Measurements from ENCODE around the gene ENPP6.

ENPP6 gene

GRCh38 chr4:184168406-184169019, 49.2 kb downstream of the ENPP6 start:
- Histone ChIP-seq H3K9ac (ENCODE audit: low read length) (no peak overlapping the region), H3K9me2 (replicated peaks; ENCODE audit: insufficient read depth, low read length) (no peaks in the 10 kb centered on the region), H3K79me2 (ENCODE audit: insufficient read depth, low read length) (no peaks in the 10 kb centered on the region), H3K4me2 (ENCODE audit: low read depth, low read length, poor library complexity, severe bottlenecking) (no peak overlapping the region), H3K27ac (ENCODE audit: low read depth, low read length) (no peak overlapping the region), H3F3A (ENCODE audit: insufficient read depth) (no peaks in the 10 kb centered on the region), H3K27me3 (ENCODE audit: low read length) (no peaks in the 10 kb centered on the region), H4K20me1 (ENCODE audit: low read depth, low read length) (no peaks in the 10 kb centered on the region), H3K9me3 (ENCODE audit: insufficient read depth, low read length) (no peaks in the 10 kb centered on the region), H2AFZ (ENCODE audit: low read depth, low read length, severe bottlenecking) (no peak overlapping the region), H3K36me3 (ENCODE audit: low read length) (no peaks in the 10 kb centered on the region), H3K4me3 (ENCODE audit: insufficient read depth, low read length, poor library complexity, severe bottlenecking) (no peak overlapping the region)
- TF ChIP-seq CTCF (IDR thresholded peaks at IDR 0.05; ENCODE audit: insufficient read depth, low read length, poor library complexity, severe bottlenecking) (peak; percentile 68), EZH2phosphoT487 (conservative IDR thresholded peaks at IDR 0.05; ENCODE audit: low read length) (no peak)

DNA sequence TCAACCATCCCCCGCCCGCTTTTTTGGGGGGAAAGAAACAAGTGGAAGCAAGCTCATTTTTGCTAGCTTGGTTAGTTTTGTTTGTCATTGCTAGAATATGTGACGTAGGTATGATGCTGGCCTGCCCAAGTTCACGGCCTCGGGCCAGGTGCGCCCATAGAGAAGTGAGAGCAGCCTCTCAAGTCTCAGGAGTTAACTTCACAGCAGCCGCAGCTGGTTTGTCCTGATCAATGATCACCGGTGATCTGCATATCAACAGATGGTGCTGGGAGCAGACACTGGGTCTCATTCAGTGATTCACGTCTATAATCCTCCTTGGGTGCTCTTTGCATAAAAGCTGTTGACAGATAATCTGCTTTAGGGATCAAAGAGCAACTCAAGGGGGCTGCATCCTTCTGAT, 50.1 kb downstream of the ENPP6 start:
- H3K4me2 ChIP-seq (ENCODE audit: low read depth, low read length, poor library complexity, severe bottlenecking), result no peak overlapping the region
- no peaks in the 10 kb centered on the region for H3K27me3 ChIP-seq (ENCODE audit: low read length)
- no peaks in the 10 kb centered on the region for H3K79me2 ChIP-seq (ENCODE audit: insufficient read depth, low read length)
- TF ChIP-seq CTCF (IDR thresholded peaks at IDR 0.05; ENCODE audit: insufficient read depth, low read length, poor library complexity, severe bottlenecking), result no peak
- H3K9ac ChIP-seq (ENCODE audit: low read length), result no peak overlapping the region
- no peaks in the 10 kb centered on the region for H3F3A ChIP-seq (ENCODE audit: insufficient read depth)
- no peaks in the 10 kb centered on the region for H3K9me2 ChIP-seq (replicated peaks; ENCODE audit: insufficient read depth, low read length)
- H3K36me3 ChIP-seq (ENCODE audit: low read length), result no peaks in the 10 kb centered on the region
- no peak overlapping the region for H2AFZ ChIP-seq (ENCODE audit: low read depth, low read length, severe bottlenecking)
- H4K20me1 ChIP-seq (ENCODE audit: low read depth, low read length), result no peaks in the 10 kb centered on the region
- H3K27ac ChIP-seq (ENCODE audit: low read depth, low read length), result no peak overlapping the region
- no peak overlapping the region for H3K4me3 ChIP-seq (ENCODE audit: insufficient read depth, low read length, poor library complexity, severe bottlenecking)
- no peaks in the 10 kb centered on the region for H3K9me3 ChIP-seq (ENCODE audit: insufficient read depth, low read length)

DNA sequence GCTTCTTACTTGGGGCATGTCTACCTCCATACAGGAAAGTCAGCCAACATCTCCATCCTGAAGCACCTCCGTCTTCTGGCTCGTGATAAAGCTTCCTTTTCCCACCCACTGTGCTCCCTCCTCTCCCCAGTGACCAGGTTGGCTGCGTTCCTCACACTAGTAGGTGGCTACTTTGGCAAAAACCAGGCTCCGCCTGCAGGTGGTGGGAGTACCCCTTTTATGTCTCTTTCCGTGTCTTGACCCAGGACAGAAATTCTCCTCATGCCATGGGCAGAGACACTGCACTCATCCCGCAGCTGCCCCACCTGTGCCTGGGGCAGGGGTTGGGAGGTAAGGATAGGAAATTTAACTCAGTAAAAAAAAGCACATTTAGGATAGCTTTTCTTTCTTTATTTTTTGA, 50.9 kb downstream of the ENPP6 start:
- Histone ChIP-seq H3F3A (ENCODE audit: insufficient read depth) (no peaks in the 10 kb centered on the region), H3K36me3 (ENCODE audit: low read length) (no peaks in the 10 kb centered on the region), H3K4me3 (ENCODE audit: insufficient read depth, low read length, poor library complexity, severe bottlenecking) (no peak overlapping the region), H3K27ac (ENCODE audit: low read depth, low read length) (no peak overlapping the region), H2AFZ (ENCODE audit: low read depth, low read length, severe bottlenecking) (no peak overlapping the region), H3K9me3 (ENCODE audit: insufficient read depth, low read length) (no peaks in the 10 kb centered on the region), H3K4me2 (ENCODE audit: low read depth, low read length, poor library complexity, severe bottlenecking) (no peak overlapping the region), H4K20me1 (ENCODE audit: low read depth, low read length) (no peaks in the 10 kb centered on the region), H3K9ac (ENCODE audit: low read length) (no peak overlapping the region), H3K27me3 (ENCODE audit: low read length) (no peaks in the 10 kb centered on the region), H3K79me2 (ENCODE audit: insufficient read depth, low read length) (no peaks in the 10 kb centered on the region), H3K9me2 (replicated peaks; ENCODE audit: insufficient read depth, low read length) (no peaks in the 10 kb centered on the region)
- TF ChIP-seq CTCF (IDR thresholded peaks at IDR 0.05; ENCODE audit: insufficient read depth, low read length, poor library complexity, severe bottlenecking) (no peak), EZH2phosphoT487 (conservative IDR thresholded peaks at IDR 0.05; ENCODE audit: low read length) (no peak)
